Lung (tissue), 12 donors: Measurements from ENCODE around the gene COLEC12. TPM values are rescaled to one million over a fixed set of nuclear protein-coding genes. Genes with fewer than 3 reads are reported as not detected.

Experiments used
- ATAC-seq: fragments of 200-7000 bp; cut with Tn5 transposase; one replicate; pipeline ENCODE4 v1.9.1; 2020; ENCODE audit warnings: moderate number of reproducible peaks; ENCODE audit not compliant: insufficient read depth, low FRiP score
- DNase-seq, 3 donors: peaks; one replicate each; pipeline ENCODE4 v3.0.0-alpha.2; 2013 to 2017
- H3K27ac ChIP-seq, 2 donors: one replicate each; pipeline ENCODE4 v1.5.1; 2013; ENCODE audit warnings: mild to moderate bottlenecking in 2 of 2, moderate library complexity in 2 of 2, control low read depth in 1 of 2, inconsistent platforms in 1 of 2, low read depth in 1 of 2, low read length in 1 of 2
- H3K27me3 ChIP-seq, 3 donors: one replicate each; pipeline ENCODE4 v1.5.1; 2013; ENCODE audit warnings: low read length in 2 of 3; ENCODE audit not compliant: control insufficient read depth in 3 of 3, insufficient read depth in 3 of 3
- H3K36me3 ChIP-seq, 4 donors: one replicate each; pipeline ENCODE4 v1.5.1; 2013; ENCODE audit warnings: low read length in 4 of 4, mild to moderate bottlenecking in 1 of 4, moderate library complexity in 1 of 4; ENCODE audit not compliant: control insufficient read depth in 4 of 4, insufficient read depth in 4 of 4
- H3K4me1 ChIP-seq, 5 donors: one replicate each; pipeline ENCODE4 v1.5.1; 2013; ENCODE audit warnings: low read length in 5 of 5, mild to moderate bottlenecking in 2 of 5, moderate library complexity in 1 of 5; ENCODE audit not compliant: control insufficient read depth in 5 of 5, insufficient read depth in 5 of 5
- H3K4me3 ChIP-seq: one replicate; pipeline ENCODE4 v1.5.1; 2013; ENCODE audit warnings: mild to moderate bottlenecking, control low read depth, moderate library complexity
- H3K9ac ChIP-seq, 2 donors: one replicate each; pipeline ENCODE4 v1.5.1; 2013; ENCODE audit warnings: low read length in 2 of 2, control low read depth in 1 of 2; ENCODE audit not compliant: insufficient read depth in 1 of 2
- H3K9me3 ChIP-seq, 4 donors: one replicate each; pipeline ENCODE4 v1.5.1; 2013; ENCODE audit warnings: low read length in 3 of 4, mild to moderate bottlenecking in 1 of 4, moderate library complexity in 1 of 4; ENCODE audit not compliant: control insufficient read depth in 4 of 4, insufficient read depth in 3 of 4
- CTCF ChIP-seq: IDR thresholded peaks from 2 replicates; pipeline ENCODE4 v1.5.1; 2012; ENCODE audit warnings: mild to moderate bottlenecking; ENCODE audit errors: control extremely low read depth, extremely low read depth
- WGBS, 2 donors: extraction: QIAGEN DNeasy Blood & Tissue Kit; methylation state at CpG; one replicate each; pipeline ENCODE4 v1.1.7; 2013; 5-methylcytosine and 5-hydroxymethylcytosine counted together
- polyA plus RNA-seq, 2 donors: library from polyadenylated mRNA; stranded (reverse); fragments of 200-250 nt; gene quantifications; one replicate each; pipeline ENCODE4 v1.2.1, GENCODE V29; 2013
- total RNA-seq, 2 donors: library from RNA; depleted of rRNA in 1 of 2; stranded (reverse); fragments of >200 nt in 1 of 2; gene quantifications; one replicate each; pipeline ENCODE4 v1.2.1, GENCODE V29; 2014 to 2021
- donor health status: control.
- donor health status: control.
- donor health status: Bipolar disorder and iron deficiency.
- donor health status: healthy.
- donor health status: DM: yes; HTN: yes; CAD: no.

The COLEC12 gene
- total and polyA plus RNA-seq, 4 donors: 10.3 to 108 (median 28.1) TPM

GRCh38 chr18:424668-425067 lies 75.8 kb downstream of the COLEC12 start:
- ATAC-seq (no peak), DNase-seq (no peak)
- no peak for TF ChIP-seq CTCF
- no peak overlapping the region for H3K4me3 ChIP-seq
- no peak overlapping the region for H3K9ac ChIP-seq
- H3K27me3 ChIP-seq: no peaks in the 10 kb centered on the region
- H3K36me3 ChIP-seq: peaks cover 0 to 6% (median 0%) of the 10 kb centered on the region in 4 donors
- H3K9me3 ChIP-seq: peaks cover 0 to 4% (median 0%) of the 10 kb centered on the region in 4 donors
- 71 to 86% methylated on average over 5 of the region's 5 CpGs for WGBS, 2 donors
- peaks cover 0 to 10% (median 7%) of the 10 kb centered on the region in 5 donors for H3K4me1 ChIP-seq
- H3K27ac ChIP-seq: no peak overlapping the region

GRCh38 chr18:424071-424661 lies 76.3 kb downstream of the COLEC12 start:
- H3K27me3 ChIP-seq: no peaks in the 10 kb centered on the region
- peaks cover 0 to 4% (median 0%) of the 10 kb centered on the region in 4 donors for H3K9me3 ChIP-seq
- no peak overlapping the region for H3K9ac ChIP-seq
- peaks cover 0 to 5% (median 0%) of the 10 kb centered on the region in 4 donors for H3K36me3 ChIP-seq
- peaks cover 0 to 10% (median 7%) of the 10 kb centered on the region in 5 donors for H3K4me1 ChIP-seq
- ATAC-seq: no peak
- 86 to 92% methylated on average over 7 of the region's 7 CpGs for WGBS, 2 donors
- no peak for TF ChIP-seq CTCF
- DNase-seq: peak in 2 of 3 donors; percentile 22 to 39
- no peak overlapping the region for H3K27ac ChIP-seq
- H3K4me3 ChIP-seq: no peak overlapping the region

GRCh38 chr18:422966-423365 lies 77.5 kb downstream of the COLEC12 start:
- Histone ChIP-seq H3K9ac (no peak overlapping the region), H3K27me3 (no peaks in the 10 kb centered on the region), H3K4me1 (peaks cover 0 to 10% (median 7%) of the 10 kb centered on the region in 5 donors), H3K27ac (no peak overlapping the region), H3K36me3 (peaks cover 0 to 5% (median 0%) of the 10 kb centered on the region in 4 donors), H3K4me3 (no peak overlapping the region), H3K9me3 (peaks cover 0 to 4% (median 0%) of the 10 kb centered on the region in 4 donors)
- WGBS, 2 donors: 70 to 86% methylated on average over 4 of the region's 4 CpGs
- TF ChIP-seq CTCF: no peak
- ATAC-seq (no peak), DNase-seq (no peak)
